Psoas muscle (tissue), 8 donors: ENCODE data around the gene PHAF1. TPM values are rescaled to one million over a fixed set of nuclear protein-coding genes. Genes with fewer than 3 reads are reported as not detected.

ENCODE experiments used
- ATAC-seq, 4 donors: fragments of 200-7000 bp; cut with Tn5 transposase; one replicate each; pipeline ENCODE4 v1.9.1; 2020; ENCODE audit warnings: moderate library complexity in 3 of 4, mild to moderate bottlenecking in 2 of 4
- DNase-seq, 2 donors: peaks; one replicate each; pipeline ENCODE4 v3.0.0-alpha.2; 2020
- H3K27ac ChIP-seq: fragments of 200-600 bp; one replicate; pipeline ENCODE4 v1.8.0; 2022
- H3K27me3 ChIP-seq, 3 donors: fragments of 200-600 bp in 1 of 3; one replicate each; pipeline versions ENCODE4 v1.6.1 to v1.8.0; 2013 to 2022; ENCODE audit warnings: low read length in 2 of 3, mild to moderate bottlenecking in 2 of 3, moderate library complexity in 1 of 3; ENCODE audit not compliant: insufficient read depth in 3 of 3
- H3K36me3 ChIP-seq, 2 donors: fragments of 200-600 bp in 1 of 2; one replicate each; pipeline versions ENCODE4 v1.6.1 to v1.8.0; 2013 to 2022; ENCODE audit warnings: low read depth in 1 of 2, mild to moderate bottlenecking in 1 of 2, moderate library complexity in 1 of 2; ENCODE audit not compliant: insufficient read depth in 1 of 2
- H3K4me1 ChIP-seq: fragments of 200-600 bp; one replicate; pipeline ENCODE4 v1.8.0; 2022
- H3K4me3 ChIP-seq: fragments of 200-600 bp; one replicate; pipeline ENCODE4 v1.8.0; 2022; ENCODE audit warnings: mild to moderate bottlenecking
- H3K9me3 ChIP-seq: fragments of 200-600 bp; one replicate; pipeline ENCODE4 v1.8.0; 2022
- WGBS, 3 donors: extraction: QIAGEN DNeasy Blood & Tissue Kit; methylation state at CpG; one replicate each; pipeline versions ENCODE4 v1.1.6 to v1.1.7; 2013; 5-methylcytosine and 5-hydroxymethylcytosine counted together
- intact Hi-C, 2 donors: fragments of 100-400 bp; cut with DNase I; formaldehyde crosslinking; loops; one replicate each; pipeline versions ENCODE4 v1.11.0 to v1.14.2; 2022
- polyA plus RNA-seq, 3 donors: library from polyadenylated mRNA; stranded (reverse); fragments of 200-250 nt; gene quantifications; one replicate each; pipeline ENCODE4 v1.2.3, GENCODE V29; 2013
- total RNA-seq, 4 donors: library from RNA; stranded (reverse); fragmentation: NEBNext Ultra II Directional in 2 of 4; extraction: Animal tissue kit (Norgen Biotek cat#: 25700) in 2 of 4; gene quantifications; one replicate each; pipeline versions ENCODE4 v1.2.1 to v1.2.4, GENCODE V29; 2021 to 2023
- TF ChIP-seq, protein P1 (sequence below): fragments of 200-600 bp; IDR thresholded peaks from one replicate; pipeline ENCODE4 v1.8.0; 2022; ENCODE audit warnings: antibody characterized with exemption
- donor health status: healthy with polysubstance abuse.
- donor health status: DM: no; HTN: no; CAD: no; lungs with moderate emphysema.
- donor health status: Bipolar disorder and iron deficiency.
- donor health status: healthy.
- donor health status: DM: yes; HTN: yes; CAD: no.
- donor health status: DM: no; HTN: no; CAD: no.
- donor health status: DM: no; HTN: no; CAD: no.
- donor health status: DM: yes; HTN: yes; CAD: no.

The PHAF1 gene
- total and polyA plus RNA-seq, 7 donors: 12.2 to 60.4 (median 15.4) TPM

- no peak for ATAC-seq
- Histone ChIP-seq H3K27me3 (no peaks in the 10 kb centered on the region), H3K9me3 (no peaks in the 10 kb centered on the region), H3K27ac (peak overlapping the region; percentile 87), H3K4me3 (peak overlapping the region; percentile 100), H3K4me1 (peaks cover 30% of the 10 kb centered on the region), H3K36me3 (peaks cover 16 to 48% of the 10 kb centered on the region in 2 donors)
- DNase-seq: no peak
- intact Hi-C loops: loop anchor here in 1 of 2 donors (5.0 kb wide), 1 partner anchor 34 kb away; the partner anchor contains the start of gene TMEM208
- TF ChIP-seq, protein P1, sequence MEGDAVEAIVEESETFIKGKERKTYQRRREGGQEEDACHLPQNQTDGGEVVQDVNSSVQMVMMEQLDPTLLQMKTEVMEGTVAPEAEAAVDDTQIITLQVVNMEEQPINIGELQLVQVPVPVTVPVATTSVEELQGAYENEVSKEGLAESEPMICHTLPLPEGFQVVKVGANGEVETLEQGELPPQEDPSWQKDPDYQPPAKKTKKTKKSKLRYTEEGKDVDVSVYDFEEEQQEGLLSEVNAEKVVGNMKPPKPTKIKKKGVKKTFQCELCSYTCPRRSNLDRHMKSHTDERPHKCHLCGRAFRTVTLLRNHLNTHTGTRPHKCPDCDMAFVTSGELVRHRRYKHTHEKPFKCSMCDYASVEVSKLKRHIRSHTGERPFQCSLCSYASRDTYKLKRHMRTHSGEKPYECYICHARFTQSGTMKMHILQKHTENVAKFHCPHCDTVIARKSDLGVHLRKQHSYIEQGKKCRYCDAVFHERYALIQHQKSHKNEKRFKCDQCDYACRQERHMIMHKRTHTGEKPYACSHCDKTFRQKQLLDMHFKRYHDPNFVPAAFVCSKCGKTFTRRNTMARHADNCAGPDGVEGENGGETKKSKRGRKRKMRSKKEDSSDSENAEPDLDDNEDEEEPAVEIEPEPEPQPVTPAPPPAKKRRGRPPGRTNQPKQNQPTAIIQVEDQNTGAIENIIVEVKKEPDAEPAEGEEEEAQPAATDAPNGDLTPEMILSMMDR: no peak
Measured at GRCh38 chr16:67193536-67193935, 83.8 kb downstream of the PHAF1 start.

DNA sequence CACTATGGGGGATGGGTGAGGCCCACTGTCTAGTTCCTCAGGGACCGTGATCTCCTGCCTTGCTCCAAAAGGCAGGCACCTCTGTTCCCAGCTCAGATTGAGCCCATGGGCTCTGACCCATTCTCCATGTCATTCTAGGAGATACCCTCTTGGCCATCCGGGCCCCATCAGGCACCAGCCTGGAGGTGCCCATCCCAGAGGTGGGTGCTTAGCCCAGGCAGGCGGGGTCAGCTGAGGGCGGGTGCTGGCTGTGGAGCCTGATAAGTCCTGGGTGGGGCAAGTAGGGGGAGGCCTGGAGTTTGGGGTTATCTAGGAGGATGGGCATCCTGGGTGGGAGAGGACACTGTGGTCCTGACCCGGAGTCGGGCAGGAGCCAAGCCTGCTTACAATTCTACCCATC, 84.5 kb downstream of the PHAF1 start:
- Histone ChIP-seq H3K4me1 (peaks cover 30% of the 10 kb centered on the region), H3K27me3 (no peaks in the 10 kb centered on the region), H3K36me3 (peaks cover 16 to 48% of the 10 kb centered on the region in 2 donors), H3K9me3 (no peaks in the 10 kb centered on the region), H3K4me3 (no peak overlapping the region), H3K27ac (no peak overlapping the region)
- TF ChIP-seq, protein P1: no peak
- 89 to 93% (median 90%) methylated on average over 6 of the region's 6 CpGs for WGBS, 3 donors
- DNase-seq (no peak), ATAC-seq (no peak)
- intact Hi-C loops: loop anchor here in 1 of 2 donors (5.0 kb wide), 1 partner anchor 33 kb away; the partner anchor contains the start of gene TMEM208

DNA sequence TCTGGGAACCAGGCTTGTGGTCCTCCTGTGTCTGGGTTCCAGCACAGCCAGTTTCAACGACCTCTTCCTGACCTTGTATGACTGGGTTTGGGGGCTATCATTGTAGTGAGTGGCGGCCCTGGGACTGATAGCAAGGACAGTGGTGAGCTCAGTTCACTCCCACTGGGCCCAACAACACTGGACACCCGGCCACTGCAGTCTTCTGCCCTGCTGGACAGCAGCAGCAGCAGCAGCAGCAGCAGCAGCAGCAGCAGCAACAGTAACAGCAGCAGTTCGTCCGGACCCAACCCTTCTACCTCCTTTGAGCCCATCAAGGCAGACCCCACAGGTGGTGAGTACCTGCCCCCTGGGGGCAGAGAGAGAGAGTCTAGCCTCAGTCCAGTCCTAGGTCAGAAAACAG, 85.9 kb downstream of the PHAF1 start:
- Histone ChIP-seq H3K27me3 (no peaks in the 10 kb centered on the region), H3K27ac (no peak overlapping the region), H3K4me1 (peaks cover 30% of the 10 kb centered on the region), H3K4me3 (no peak overlapping the region), H3K9me3 (no peaks in the 10 kb centered on the region), H3K36me3 (peaks cover 16 to 48% of the 10 kb centered on the region in 2 donors)
- DNase-seq: no peak
- intact Hi-C loops: no loop called here
- TF ChIP-seq, protein P1: no peak
- WGBS, 3 donors: 79 to 87% (median 79%) methylated on average over 5 of the region's 5 CpGs
- no peak for ATAC-seq

- Histone ChIP-seq H3K9me3 (no peaks in the 10 kb centered on the region), H3K27ac (no peak overlapping the region), H3K4me1 (peaks cover 22% of the 10 kb centered on the region), H3K4me3 (no peak overlapping the region), H3K36me3 (peaks cover 16 to 54% of the 10 kb centered on the region in 2 donors), H3K27me3 (no peaks in the 10 kb centered on the region)
- 80 to 97% (median 94%) methylated on average over 1 of the region's 1 CpG for WGBS, 3 donors
- TF ChIP-seq, protein P1: no peak
- ATAC-seq (no peak), DNase-seq (no peak)
- intact Hi-C loops: no loop called here
Measured at GRCh38 chr16:67196881-67197280, 87.1 kb downstream of the PHAF1 start.

GRCh38 chr16:67197704-67198103, 88.0 kb downstream of the PHAF1 start:
- Histone ChIP-seq H3K4me1 (peaks cover 20% of the 10 kb centered on the region), H3K36me3 (peaks cover 16 to 61% of the 10 kb centered on the region in 2 donors), H3K4me3 (no peak overlapping the region), H3K9me3 (no peaks in the 10 kb centered on the region), H3K27me3 (no peaks in the 10 kb centered on the region), H3K27ac (no peak overlapping the region)
- TF ChIP-seq, protein P1: no peak
- 70 to 79% (median 76%) methylated on average over 6 of the region's 6 CpGs for WGBS, 3 donors
- DNase-seq (no peak), ATAC-seq (no peak)
- intact Hi-C loops: no loop called here
